Testis (tissue), 3 donors: ENCODE measurements around the gene HECTD4. TPM values are rescaled to one million over a fixed set of nuclear protein-coding genes. Genes with fewer than 3 reads are reported as not detected.

Source experiments
- DNase-seq: peaks from one replicate; pipeline ENCODE4 v3.0.0-alpha.2; 2019
- H3K27ac ChIP-seq, 2 donors: fragments of 200-600 bp; sonication (generic); one replicate each; pipeline ENCODE4 v1.5.1; 2019
- H3K27me3 ChIP-seq: fragments of 200-600 bp; sonication (generic); one replicate; pipeline ENCODE4 v1.5.1; 2019
- H3K36me3 ChIP-seq: fragments of 200-600 bp; sonication (generic); one replicate; pipeline ENCODE4 v1.5.1; 2017; ENCODE audit warnings: low read depth; ENCODE audit errors: missing control alignments
- H3K4me1 ChIP-seq: fragments of 200-600 bp; sonication (generic); one replicate; pipeline ENCODE4 v1.5.1; 2019
- H3K4me3 ChIP-seq, 2 donors: fragments of 200-600 bp; sonication (generic); one replicate each; pipeline ENCODE4 v1.5.1; 2017 to 2019
- H3K9me3 ChIP-seq: fragments of 200-600 bp; sonication (generic); one replicate; pipeline ENCODE4 v1.5.1; 2017
- POLR2A ChIP-seq: fragments of 450-650 bp; IDR thresholded peaks from one replicate; pipeline ENCODE4 v1.6.1; 2017; ENCODE audit warnings: antibody characterized with exemption, mild to moderate bottlenecking, moderate library complexity
- WGBS, 2 donors: methylation state at CpG; one replicate each; pipeline ENCODE4 v1.1.5; 2018; 5-methylcytosine and 5-hydroxymethylcytosine counted together
- intact Hi-C: fragments of 100-400 bp; cut with DNase I; formaldehyde crosslinking; loops from one replicate; pipeline ENCODE4 v1.15.1; 2023; ENCODE audit warnings: low total_unique reads
- polyA plus RNA-seq: library from polyadenylated mRNA; stranded (reverse); fragments of 350-450 nt; fragmentation: Illumina TruSeq; extraction: RNeasy Lipid Tissue Mini Kit (QIAGEN cat#74804); gene quantifications from one replicate; pipeline ENCODE4 v1.2.3, GENCODE V29; 2014; ENCODE audit warnings: low read depth, low replicate concordance; ENCODE audit not compliant: insufficient read depth
- total RNA-seq, 2 donors: library from RNA; depleted of rRNA; stranded (reverse); fragments of >200 nt; gene quantifications; one replicate each; pipeline ENCODE4 v1.2.3, GENCODE V29; 2016
- TF ChIP-seq, protein P1 (sequence below), 3 experiments: fragments of 450-650 bp in 2 of 3; fragments of 200-600 bp in 1 of 3; sonication (generic) in 1 of 3; IDR thresholded peaks; one replicate each; pipeline ENCODE4 v1.5.1; 2016 to 2019; ENCODE audit warnings: antibody characterized with exemption in 3 of 3, mild to moderate bottlenecking in 2 of 3, moderate library complexity in 1 of 3

Gene HECTD4
- total and polyA plus RNA-seq, 3 donors from 2014 or later: 49.6 to 91.8 (median 68.8) TPM

DNA sequence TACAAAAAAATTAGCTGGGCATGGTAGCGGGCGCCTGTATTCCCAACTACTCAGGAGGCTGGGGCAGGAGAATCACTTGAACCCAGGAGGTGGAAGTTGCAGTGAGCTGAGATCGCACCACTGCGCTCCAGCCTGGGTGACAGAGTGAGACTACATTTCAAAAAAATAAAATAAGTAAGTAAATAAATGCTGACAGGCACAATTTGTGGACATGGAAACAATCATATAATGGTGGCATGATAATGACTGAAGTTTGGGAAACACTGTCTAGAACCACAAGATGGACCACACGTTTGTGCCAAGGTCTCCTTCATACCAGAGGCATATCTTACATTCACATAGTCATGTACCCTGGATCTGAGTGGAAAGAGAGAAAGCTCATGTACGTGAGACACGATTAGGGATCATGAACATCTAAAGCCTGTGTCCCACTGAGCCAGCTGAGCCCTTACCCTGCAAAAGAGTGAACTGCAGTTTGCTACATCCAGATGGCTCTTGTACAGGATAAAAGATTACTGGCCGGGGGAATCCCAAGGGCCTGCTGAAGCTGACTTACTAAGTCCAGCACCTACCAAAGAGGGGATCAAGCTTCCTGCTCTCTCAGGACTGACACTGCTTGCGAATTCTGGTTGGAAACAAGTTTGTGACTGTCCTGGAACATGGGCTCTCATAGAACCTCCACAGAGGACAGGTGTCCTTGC, 194.0 kb downstream of the HECTD4 start:
- H3K4me3 ChIP-seq: no peak overlapping the region
- peaks cover 4% of the 10 kb centered on the region for H3K4me1 ChIP-seq
- no peaks in the 10 kb centered on the region for H3K36me3 ChIP-seq
- no peak for TF ChIP-seq POLR2A
- TF ChIP-seq, protein P1, sequence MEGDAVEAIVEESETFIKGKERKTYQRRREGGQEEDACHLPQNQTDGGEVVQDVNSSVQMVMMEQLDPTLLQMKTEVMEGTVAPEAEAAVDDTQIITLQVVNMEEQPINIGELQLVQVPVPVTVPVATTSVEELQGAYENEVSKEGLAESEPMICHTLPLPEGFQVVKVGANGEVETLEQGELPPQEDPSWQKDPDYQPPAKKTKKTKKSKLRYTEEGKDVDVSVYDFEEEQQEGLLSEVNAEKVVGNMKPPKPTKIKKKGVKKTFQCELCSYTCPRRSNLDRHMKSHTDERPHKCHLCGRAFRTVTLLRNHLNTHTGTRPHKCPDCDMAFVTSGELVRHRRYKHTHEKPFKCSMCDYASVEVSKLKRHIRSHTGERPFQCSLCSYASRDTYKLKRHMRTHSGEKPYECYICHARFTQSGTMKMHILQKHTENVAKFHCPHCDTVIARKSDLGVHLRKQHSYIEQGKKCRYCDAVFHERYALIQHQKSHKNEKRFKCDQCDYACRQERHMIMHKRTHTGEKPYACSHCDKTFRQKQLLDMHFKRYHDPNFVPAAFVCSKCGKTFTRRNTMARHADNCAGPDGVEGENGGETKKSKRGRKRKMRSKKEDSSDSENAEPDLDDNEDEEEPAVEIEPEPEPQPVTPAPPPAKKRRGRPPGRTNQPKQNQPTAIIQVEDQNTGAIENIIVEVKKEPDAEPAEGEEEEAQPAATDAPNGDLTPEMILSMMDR (IDR thresholded peaks at IDR 0.05): no peak
- 88 to 91% methylated on average over 8 to 9 of the region's 9 CpGs for WGBS, 2 donors
- intact Hi-C loops: no loop called here
- H3K27me3 ChIP-seq: no peaks in the 10 kb centered on the region
- DNase-seq: no peak
- no peak overlapping the region for H3K27ac ChIP-seq
- H3K9me3 ChIP-seq: no peaks in the 10 kb centered on the region

DNA sequence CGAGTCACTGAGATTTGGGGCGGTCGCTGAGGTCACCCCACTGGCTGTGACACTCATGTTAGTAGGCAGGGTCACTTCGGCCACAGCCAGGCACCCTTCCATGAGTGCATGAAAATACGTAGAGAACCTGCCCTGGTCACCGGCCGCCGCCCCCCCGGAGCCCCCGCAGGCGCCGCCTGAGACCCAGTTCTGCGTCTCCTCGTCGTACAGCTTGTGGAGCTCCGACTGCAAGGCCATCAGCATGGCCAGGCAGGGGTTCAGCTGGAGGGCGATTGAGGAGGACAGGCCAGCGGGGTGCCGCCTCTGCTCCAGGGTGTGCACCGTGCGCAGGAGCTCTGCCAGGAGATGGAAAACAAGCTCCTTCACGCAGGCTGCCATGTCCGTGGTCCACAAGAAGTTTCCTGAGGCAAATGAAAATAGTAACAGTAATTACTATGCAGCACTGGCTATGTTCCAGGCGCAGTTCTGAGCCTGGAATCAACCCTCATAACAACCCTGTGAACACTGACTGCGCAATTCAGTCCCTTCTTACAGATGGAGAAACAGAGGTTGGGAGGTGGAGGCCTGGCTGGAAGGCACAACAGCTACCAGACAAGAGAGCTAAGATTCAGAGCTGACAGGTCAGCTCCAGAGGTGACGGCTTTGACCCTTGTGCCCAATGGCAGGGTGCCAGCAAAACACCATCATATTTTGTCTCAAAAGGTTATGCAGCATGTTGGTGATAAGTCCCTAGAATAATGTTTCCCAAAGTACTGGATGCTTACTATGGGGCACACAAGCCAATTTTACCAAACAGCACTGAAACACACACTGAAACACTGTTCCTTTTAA, 196.9 kb downstream of the HECTD4 start:
- Histone ChIP-seq H3K27ac (no peak overlapping the region), H3K4me3 (peak overlapping the region in 1 of 2 donors; percentile 13), H3K27me3 (no peaks in the 10 kb centered on the region), H3K9me3 (no peaks in the 10 kb centered on the region), H3K4me1 (peaks cover 12% of the 10 kb centered on the region), H3K36me3 (no peaks in the 10 kb centered on the region)
- TF ChIP-seq, protein P1 (IDR thresholded peaks at IDR 0.05): no peak
- no peak for TF ChIP-seq POLR2A
- no peak for DNase-seq
- intact Hi-C loops: no loop called here
- 57 to 73% methylated on average over 9 to 26 of the region's 26 CpGs for WGBS, 2 donors

DNA sequence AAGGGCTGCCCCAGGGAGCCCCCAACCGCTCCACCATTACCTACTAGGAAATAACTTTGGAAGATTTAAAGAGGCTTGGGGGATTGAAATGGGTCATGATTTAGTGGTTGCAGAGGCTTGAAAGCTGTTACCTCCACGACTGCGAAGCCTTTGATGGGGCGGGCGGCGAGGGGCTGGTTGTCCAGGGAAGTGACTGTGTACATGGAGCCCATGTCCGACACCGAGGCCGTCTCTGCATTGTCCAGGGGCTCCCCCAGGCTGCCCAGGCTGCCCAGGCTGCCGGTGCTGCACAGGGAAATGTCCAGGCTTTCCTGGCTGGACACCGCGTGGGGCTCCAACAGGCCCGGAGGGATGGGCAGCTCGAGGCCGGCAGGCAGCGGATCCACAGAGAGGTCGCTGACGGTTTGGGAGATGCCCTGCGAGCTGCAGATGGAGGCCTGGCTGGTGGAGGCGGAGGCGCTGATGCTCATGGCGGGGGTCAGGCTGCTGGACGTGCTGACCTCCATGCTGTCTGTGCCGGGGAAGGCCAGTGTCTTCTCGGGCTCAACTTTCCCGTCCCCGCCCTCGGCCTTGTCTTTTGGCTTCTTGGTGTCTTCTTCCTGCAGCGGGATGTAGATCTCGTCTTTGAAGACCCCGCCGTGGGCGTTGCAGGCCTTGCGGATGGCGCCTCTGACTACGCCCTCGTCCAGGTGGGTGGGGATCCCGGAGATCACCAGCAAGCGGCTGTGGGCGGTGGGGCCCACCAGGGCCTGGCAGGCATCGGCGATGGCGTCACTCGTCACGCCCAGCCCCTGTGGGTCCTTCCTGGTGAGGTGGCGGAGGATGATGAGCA, 198.0 kb downstream of the HECTD4 start:
- Histone ChIP-seq H3K9me3 (no peaks in the 10 kb centered on the region), H3K4me1 (peaks cover 12% of the 10 kb centered on the region), H3K4me3 (peak overlapping the region in 1 of 2 donors; percentile 13), H3K27me3 (no peaks in the 10 kb centered on the region), H3K36me3 (no peaks in the 10 kb centered on the region), H3K27ac (no peak overlapping the region)
- TF ChIP-seq, protein P1 (IDR thresholded peaks at IDR 0.05): no peak
- no peak for TF ChIP-seq POLR2A
- 72 to 80% methylated on average over 25 to 35 of the region's 46 CpGs for WGBS, 2 donors
- intact Hi-C loops: no loop called here
- no peak for DNase-seq

DNA sequence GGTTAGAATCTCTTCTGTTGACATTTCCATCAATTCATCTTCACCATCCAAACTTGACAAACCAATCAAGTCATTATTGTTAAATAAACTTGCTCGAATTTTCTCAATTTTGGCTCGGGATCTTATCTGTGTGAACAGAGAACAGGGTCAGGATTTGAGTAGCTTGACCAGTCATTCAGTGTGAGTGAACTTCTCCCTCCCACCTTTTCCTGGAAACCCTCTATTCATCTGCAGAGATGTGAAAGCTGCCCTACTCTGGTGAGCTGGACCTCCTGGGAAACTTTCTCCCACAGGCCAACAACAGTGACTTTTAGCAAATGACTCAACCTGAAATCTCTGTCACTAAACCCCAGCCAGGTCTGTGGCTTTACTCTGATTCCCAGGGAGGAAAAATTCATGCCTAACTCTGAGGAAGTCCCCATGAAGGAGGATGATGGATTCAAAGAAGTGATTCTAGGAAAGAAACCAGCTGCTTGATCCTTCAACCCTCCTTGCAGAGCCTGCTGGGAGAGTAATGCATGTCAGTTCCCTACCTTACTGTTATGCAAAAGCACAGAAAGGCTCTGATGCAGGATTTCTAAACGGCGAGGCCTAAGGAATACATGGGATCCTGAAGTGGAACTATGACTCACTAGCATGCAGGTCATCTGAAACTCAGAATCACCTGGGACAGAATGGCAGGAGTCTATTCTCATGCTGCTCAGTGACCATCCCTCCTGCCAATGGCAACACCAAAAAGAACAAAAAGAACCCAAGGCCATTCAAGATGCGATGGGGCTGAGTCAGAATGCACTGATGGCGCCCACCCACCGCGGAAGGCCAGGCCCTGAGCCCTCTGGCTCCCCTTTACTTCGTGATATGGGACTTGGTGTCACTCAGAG, 198.8 kb downstream of the HECTD4 start:
- Histone ChIP-seq H3K4me3 (no peak overlapping the region), H3K36me3 (no peaks in the 10 kb centered on the region), H3K4me1 (peaks cover 12% of the 10 kb centered on the region), H3K27me3 (no peaks in the 10 kb centered on the region), H3K9me3 (no peaks in the 10 kb centered on the region), H3K27ac (no peak overlapping the region)
- no peak for DNase-seq
- intact Hi-C loops: no loop called here
- TF ChIP-seq POLR2A: no peak
- WGBS, 2 donors: 50 to 60% methylated on average over 5 to 9 of the region's 9 CpGs
